ENCODE data around the gene IDH3B.

Gene IDH3B

GRCh38 chr20:2672446-2672845, 8.4 kb upstream of the IDH3B start:
- H3K4me3 ChIP-seq (ENCODE audit: low read depth, low read length): no peak overlapping the region
- no peak for DNase-seq (ENCODE audit: low read depth, low spot score)
- TF ChIP-seq, protein P1, sequence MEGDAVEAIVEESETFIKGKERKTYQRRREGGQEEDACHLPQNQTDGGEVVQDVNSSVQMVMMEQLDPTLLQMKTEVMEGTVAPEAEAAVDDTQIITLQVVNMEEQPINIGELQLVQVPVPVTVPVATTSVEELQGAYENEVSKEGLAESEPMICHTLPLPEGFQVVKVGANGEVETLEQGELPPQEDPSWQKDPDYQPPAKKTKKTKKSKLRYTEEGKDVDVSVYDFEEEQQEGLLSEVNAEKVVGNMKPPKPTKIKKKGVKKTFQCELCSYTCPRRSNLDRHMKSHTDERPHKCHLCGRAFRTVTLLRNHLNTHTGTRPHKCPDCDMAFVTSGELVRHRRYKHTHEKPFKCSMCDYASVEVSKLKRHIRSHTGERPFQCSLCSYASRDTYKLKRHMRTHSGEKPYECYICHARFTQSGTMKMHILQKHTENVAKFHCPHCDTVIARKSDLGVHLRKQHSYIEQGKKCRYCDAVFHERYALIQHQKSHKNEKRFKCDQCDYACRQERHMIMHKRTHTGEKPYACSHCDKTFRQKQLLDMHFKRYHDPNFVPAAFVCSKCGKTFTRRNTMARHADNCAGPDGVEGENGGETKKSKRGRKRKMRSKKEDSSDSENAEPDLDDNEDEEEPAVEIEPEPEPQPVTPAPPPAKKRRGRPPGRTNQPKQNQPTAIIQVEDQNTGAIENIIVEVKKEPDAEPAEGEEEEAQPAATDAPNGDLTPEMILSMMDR (IDR thresholded peaks at IDR 0.05; ENCODE audit: low read depth, low read length): no peak
- in situ Hi-C loops (cut with HindIII; ENCODE audit: low sequenced_read_pairs): no loop called here

DNA sequence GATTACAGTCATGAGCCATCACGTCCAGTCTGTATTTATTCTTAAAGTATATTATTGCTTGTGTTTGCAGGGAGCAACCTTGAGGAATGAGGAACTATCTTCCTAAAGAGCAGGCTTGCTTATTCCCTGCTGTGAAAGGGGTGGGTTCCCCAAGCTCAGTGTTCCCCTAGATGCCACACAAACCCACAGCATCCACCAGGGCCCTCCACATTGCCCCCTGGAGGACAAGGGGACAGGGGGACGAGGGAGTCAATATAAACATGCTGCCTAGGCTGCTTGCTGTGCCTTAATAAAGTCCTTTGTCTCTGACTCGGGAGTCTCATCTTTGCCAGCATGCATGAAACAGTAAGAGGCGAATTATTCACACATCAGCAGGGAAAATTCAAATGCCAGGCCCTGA, 8.0 kb upstream of the IDH3B start:
- no peak for DNase-seq (ENCODE audit: low read depth, low spot score)
- in situ Hi-C loops (cut with HindIII; ENCODE audit: low sequenced_read_pairs): no loop called here
- no peak overlapping the region for H3K4me3 ChIP-seq (ENCODE audit: low read depth, low read length)
- TF ChIP-seq, protein P1 (IDR thresholded peaks at IDR 0.05; ENCODE audit: low read depth, low read length): peak; percentile 32

DNA sequence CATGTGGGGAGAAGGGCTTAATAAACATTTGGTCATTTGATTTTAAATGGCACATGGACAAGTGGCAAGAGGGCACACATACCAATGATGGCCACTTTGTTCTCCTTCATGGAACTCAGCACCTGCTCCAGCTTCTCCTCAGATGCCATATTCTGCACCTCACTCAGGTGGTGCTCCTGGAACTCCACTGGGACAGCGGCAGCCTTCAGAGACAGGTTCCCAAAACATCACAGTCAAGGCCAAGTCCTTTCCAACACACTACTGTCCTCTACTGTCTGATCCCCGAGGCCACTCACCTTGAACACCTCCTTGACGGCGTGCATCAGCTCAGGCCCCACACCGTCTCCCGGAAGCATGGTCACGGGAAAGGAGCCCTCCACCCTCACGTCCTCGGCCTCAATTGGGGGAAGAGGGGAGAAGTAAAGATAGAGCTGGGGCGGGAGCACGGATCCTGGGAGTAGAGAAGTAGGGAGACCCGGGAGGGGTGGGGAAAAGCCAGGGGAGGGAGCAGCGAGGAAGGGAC, 591 bp downstream of the IDH3B start:
- no peak for DNase-seq (ENCODE audit: low read depth, low spot score)
- TF ChIP-seq, protein P1 (IDR thresholded peaks at IDR 0.05; ENCODE audit: low read depth, low read length): no peak
- peak overlapping the region; percentile 90 for H3K4me3 ChIP-seq (ENCODE audit: low read depth, low read length)
- in situ Hi-C loops (cut with HindIII; ENCODE audit: low sequenced_read_pairs): no loop called here

DNA sequence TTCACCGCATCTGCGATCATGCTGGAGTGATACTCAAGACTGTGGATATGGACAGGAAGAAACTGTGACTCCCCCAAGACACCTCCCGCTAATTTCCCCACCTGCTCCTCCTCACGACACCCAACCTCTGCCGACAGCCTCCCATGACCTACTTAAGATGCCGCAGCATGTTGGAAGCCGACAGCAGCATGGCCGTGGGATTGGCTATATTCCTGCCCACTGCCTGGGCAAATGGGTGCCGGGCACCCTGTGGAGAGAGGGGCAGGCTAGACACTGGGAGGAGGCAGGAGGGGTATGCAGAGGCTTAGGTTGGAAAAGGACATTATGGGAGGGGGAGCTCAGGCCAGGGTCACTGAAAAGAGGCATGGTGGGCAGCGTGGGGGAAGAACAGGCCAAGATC, 4.5 kb downstream of the IDH3B start:
- TF ChIP-seq, protein P1 (IDR thresholded peaks at IDR 0.05; ENCODE audit: low read depth, low read length): no peak
- in situ Hi-C loops (cut with HindIII; ENCODE audit: low sequenced_read_pairs): no loop called here
- DNase-seq (ENCODE audit: low read depth, low spot score): no peak
- no peak overlapping the region for H3K4me3 ChIP-seq (ENCODE audit: low read depth, low read length)

- TF ChIP-seq, protein P1 (IDR thresholded peaks at IDR 0.05; ENCODE audit: low read depth, low read length): no peak
- no peak overlapping the region for H3K4me3 ChIP-seq (ENCODE audit: low read depth, low read length)
- in situ Hi-C loops (cut with HindIII; ENCODE audit: low sequenced_read_pairs): no loop called here
- DNase-seq (ENCODE audit: low read depth, low spot score): no peak
Observed at GRCh38 chr20:2658414-2659354, 5.3 kb downstream of the IDH3B start.

- DNase-seq (ENCODE audit: low read depth, low spot score): no peak
- TF ChIP-seq, protein P1 (IDR thresholded peaks at IDR 0.05; ENCODE audit: low read depth, low read length): no peak
- H3K4me3 ChIP-seq (ENCODE audit: low read depth, low read length): no peak overlapping the region
- in situ Hi-C loops (cut with HindIII; ENCODE audit: low sequenced_read_pairs): no loop called here
Observed at GRCh38 chr20:2657674-2658073, 6.3 kb downstream of the IDH3B start.
